ENCODE data around the gene ARL15. TPM values are rescaled to one million over a fixed set of nuclear protein-coding genes. Genes with fewer than 3 reads are reported as not detected.

The ARL15 gene
- total and polyA plus RNA-seq, 2 of the 4 experiments (the other 2 are of a cell fraction) = 7.3 to 19.2 TPM

DNA sequence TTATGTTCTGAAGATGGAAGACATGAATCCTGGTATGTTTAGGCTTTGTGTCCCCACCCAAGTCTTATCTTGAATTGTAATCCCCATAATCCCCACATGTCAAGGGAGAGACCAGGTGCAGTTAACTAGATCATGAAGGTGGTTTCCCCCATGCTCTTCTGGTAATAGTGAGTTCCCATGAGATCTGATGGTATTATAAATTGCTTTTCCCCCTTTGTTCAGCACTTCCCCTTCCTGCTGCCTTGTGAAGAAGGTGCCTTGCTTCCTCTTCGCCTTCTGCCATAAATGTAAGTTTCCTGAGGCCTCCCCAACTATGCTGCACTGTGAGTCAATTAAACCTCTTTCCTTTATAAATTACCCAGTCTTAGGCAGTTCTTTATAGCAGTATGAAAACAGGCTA, 229.0 kb downstream of the ARL15 start:
- H4K91ac ChIP-seq (ENCODE audit: insufficient read depth, low read depth, low read length) = no peak overlapping the region
- H3K18ac ChIP-seq (ENCODE audit: low read depth, low read length) = no peak overlapping the region
- DNase-seq (no peak), ATAC-seq (ENCODE audit: low read depth) (no peak)
- dilution Hi-C loops (cut with HindIII; ENCODE audit: low sequenced_read_pairs, unreplicated experiment) (no loop called here), intact Hi-C loops (cut with micrococcal nuclease) (no loop called here), in situ Hi-C loops (cut with MboI; ENCODE audit: low sequenced_read_pairs) (no loop called here)
- no CpG with 5 or more reads among the region's 1 CpG for WGBS, 2 experiments (ENCODE audit: extremely low coverage in 2 of 2, insufficient read length in 1 of 2)
- H2BK5ac ChIP-seq (ENCODE audit: low read depth, low read length, poor library complexity, severe bottlenecking) = no peak overlapping the region
- no peak overlapping the region for H2BK20ac ChIP-seq (ENCODE audit: low read depth, low read length)
- no peak overlapping the region for H2BK120ac ChIP-seq (ENCODE audit: low read depth, low read length)
- H4K20me1 ChIP-seq (ENCODE audit: insufficient read depth, low read length) = no peaks in the 10 kb centered on the region
- CTCF ChIA-PET = no interaction called here
- H3K4ac ChIP-seq (ENCODE audit: low read depth, low read length) = no peak overlapping the region
- no peak overlapping the region for H3K9ac ChIP-seq (ENCODE audit: low read depth, low read length)
- H3K79me1 ChIP-seq (ENCODE audit: low read depth in 1 of 2, low read length in 2 of 2) = no peaks in the 10 kb centered on the region
- no peak overlapping the region for H4K8ac ChIP-seq (ENCODE audit: low read depth in 2 of 2, low read length in 2 of 2)
- no peaks in the 10 kb centered on the region for H3K27me3 ChIP-seq (ENCODE audit: control insufficient read depth, insufficient read depth, low read length)
- H2AK5ac ChIP-seq (ENCODE audit: low read depth, low read length) = no peak overlapping the region
- H3K4me1 ChIP-seq (ENCODE audit: control insufficient read depth, insufficient read depth, low read length) = peaks cover 7% of the 10 kb centered on the region
- TF ChIP-seq SMC3 (IDR thresholded peaks at IDR 0.05; ENCODE audit: low read depth, low read length) (no peak), CHD1 (IDR thresholded peaks at IDR 0.05; ENCODE audit: low read depth, low read length) (no peak), POLR2A (IDR thresholded peaks at IDR 0.05; ENCODE audit: low read depth, low read length) (no peak), RAD21 (IDR thresholded peaks at IDR 0.05; ENCODE audit: low read length) (no peak), FOS (IDR thresholded peaks at IDR 0.05; ENCODE audit: low read depth, low read length) (no peak), RFX5 (IDR thresholded peaks at IDR 0.05; ENCODE audit: low read depth, low read length) (no peak), MAZ (IDR thresholded peaks at IDR 0.05; ENCODE audit: borderline replicate concordance, low read depth, low read length) (no peak), MAFK (IDR thresholded peaks at IDR 0.05; ENCODE audit: low read depth, low read length) (no peak), MXI1 (IDR thresholded peaks at IDR 0.05; ENCODE audit: borderline replicate concordance, low read depth, low read length) (no peak), CEBPB (IDR thresholded peaks at IDR 0.05; ENCODE audit: low read depth, low read length) (no peak), NFE2L2 (IDR thresholded peaks at IDR 0.05; ENCODE audit: low read depth, low read length) (no peak), RCOR1 (IDR thresholded peaks at IDR 0.05; ENCODE audit: insufficient replicate concordance, low read length) (no peak), BHLHE40 (IDR thresholded peaks at IDR 0.05; ENCODE audit: low read depth, low read length) (no peak)
- TF ChIP-seq, protein P1, sequence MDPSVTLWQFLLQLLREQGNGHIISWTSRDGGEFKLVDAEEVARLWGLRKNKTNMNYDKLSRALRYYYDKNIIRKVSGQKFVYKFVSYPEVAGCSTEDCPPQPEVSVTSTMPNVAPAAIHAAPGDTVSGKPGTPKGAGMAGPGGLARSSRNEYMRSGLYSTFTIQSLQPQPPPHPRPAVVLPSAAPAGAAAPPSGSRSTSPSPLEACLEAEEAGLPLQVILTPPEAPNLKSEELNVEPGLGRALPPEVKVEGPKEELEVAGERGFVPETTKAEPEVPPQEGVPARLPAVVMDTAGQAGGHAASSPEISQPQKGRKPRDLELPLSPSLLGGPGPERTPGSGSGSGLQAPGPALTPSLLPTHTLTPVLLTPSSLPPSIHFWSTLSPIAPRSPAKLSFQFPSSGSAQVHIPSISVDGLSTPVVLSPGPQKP (IDR thresholded peaks at IDR 0.05; ENCODE audit: borderline replicate concordance, low read depth, low read length) = no peak
- TF ChIP-seq, protein P2, sequence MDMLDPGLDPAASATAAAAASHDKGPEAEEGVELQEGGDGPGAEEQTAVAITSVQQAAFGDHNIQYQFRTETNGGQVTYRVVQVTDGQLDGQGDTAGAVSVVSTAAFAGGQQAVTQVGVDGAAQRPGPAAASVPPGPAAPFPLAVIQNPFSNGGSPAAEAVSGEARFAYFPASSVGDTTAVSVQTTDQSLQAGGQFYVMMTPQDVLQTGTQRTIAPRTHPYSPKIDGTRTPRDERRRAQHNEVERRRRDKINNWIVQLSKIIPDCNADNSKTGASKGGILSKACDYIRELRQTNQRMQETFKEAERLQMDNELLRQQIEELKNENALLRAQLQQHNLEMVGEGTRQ (IDR thresholded peaks at IDR 0.05; ENCODE audit: low read depth, low read length) = no peak
- TF ChIP-seq, protein P3, sequence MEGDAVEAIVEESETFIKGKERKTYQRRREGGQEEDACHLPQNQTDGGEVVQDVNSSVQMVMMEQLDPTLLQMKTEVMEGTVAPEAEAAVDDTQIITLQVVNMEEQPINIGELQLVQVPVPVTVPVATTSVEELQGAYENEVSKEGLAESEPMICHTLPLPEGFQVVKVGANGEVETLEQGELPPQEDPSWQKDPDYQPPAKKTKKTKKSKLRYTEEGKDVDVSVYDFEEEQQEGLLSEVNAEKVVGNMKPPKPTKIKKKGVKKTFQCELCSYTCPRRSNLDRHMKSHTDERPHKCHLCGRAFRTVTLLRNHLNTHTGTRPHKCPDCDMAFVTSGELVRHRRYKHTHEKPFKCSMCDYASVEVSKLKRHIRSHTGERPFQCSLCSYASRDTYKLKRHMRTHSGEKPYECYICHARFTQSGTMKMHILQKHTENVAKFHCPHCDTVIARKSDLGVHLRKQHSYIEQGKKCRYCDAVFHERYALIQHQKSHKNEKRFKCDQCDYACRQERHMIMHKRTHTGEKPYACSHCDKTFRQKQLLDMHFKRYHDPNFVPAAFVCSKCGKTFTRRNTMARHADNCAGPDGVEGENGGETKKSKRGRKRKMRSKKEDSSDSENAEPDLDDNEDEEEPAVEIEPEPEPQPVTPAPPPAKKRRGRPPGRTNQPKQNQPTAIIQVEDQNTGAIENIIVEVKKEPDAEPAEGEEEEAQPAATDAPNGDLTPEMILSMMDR (conservative IDR thresholded peaks at IDR 0.05; ENCODE audit: low read depth, low read length) = no peak
- no peak overlapping the region for H3K14ac ChIP-seq (replicated peaks; ENCODE audit: low read depth, low read length)
- no peak overlapping the region for H2AK9ac ChIP-seq (replicated peaks; ENCODE audit: low read depth, low read length, poor library complexity)
- H2BK15ac ChIP-seq (ENCODE audit: low read depth, low read length) = no peak overlapping the region
- no peaks in the 10 kb centered on the region for H3K36me3 ChIP-seq (ENCODE audit: control insufficient read depth, insufficient read depth, low read length)
- H3K9me1 ChIP-seq (ENCODE audit: insufficient read depth, low read length) = no peaks in the 10 kb centered on the region
- H3K23ac ChIP-seq (ENCODE audit: low read depth, low read length) = no peak overlapping the region
- no peak overlapping the region for H3K4me3 ChIP-seq (ENCODE audit: insufficient read depth, low read depth, low read length)
- POLR2A ChIA-PET (ENCODE audit: unreplicated experiment) = no interaction called here
- H4K5ac ChIP-seq (ENCODE audit: low read depth, low read length) = no peak overlapping the region
- no peaks in the 10 kb centered on the region for H3K9me3 ChIP-seq (ENCODE audit: control insufficient read depth, insufficient read depth, low read length)
- H3K56ac ChIP-seq (ENCODE audit: extremely low read depth, insufficient read depth, low read length) = no peak overlapping the region
- H2AFZ ChIP-seq (replicated peaks; ENCODE audit: low read length, poor library complexity) = no peak overlapping the region
- H3K4me2 ChIP-seq (ENCODE audit: low read depth, low read length) = no peak overlapping the region
- BruUV-seq (replicated peaks) = no TSS peak
- H3K27ac ChIP-seq (ENCODE audit: insufficient read depth, low read length) = no peak overlapping the region
